AG04450 (cell line): ENCODE data around the gene AP2B1. TPM values are rescaled to one million over a fixed set of nuclear protein-coding genes. Genes with fewer than 3 reads are reported as not detected.

Experiments used
- CTCF ChIA-PET: fragments of 300-600, 350-600 bp; formaldehyde crosslinking; extraction: SDS; loops from one replicate; lab custom pipeline; 2022; ENCODE audit warnings: antibody characterized with exemption, inconsistent platforms; lab: Charles Lee
- POLR2A ChIA-PET: fragments of 350-600 bp; formaldehyde crosslinking; extraction: SDS; loops from one replicate; lab custom pipeline; 2021; ENCODE audit warnings: antibody characterized with exemption, inconsistent platforms; lab: Yijun Ruan, JAX
- DNase-seq: peaks from one replicate; pipeline ENCODE4 v3.0.0-alpha.2; 2011; ENCODE audit warnings: low read depth, low spot score
- H3K27ac ChIP-seq: one replicate; pipeline ENCODE4 v1.5.1; 2012; ENCODE audit warnings: low read depth, low read length, control low read depth
- H3K27me3 ChIP-seq: one replicate; pipeline ENCODE4 v1.6.0; 2012; ENCODE audit warnings: low read length; ENCODE audit not compliant: control insufficient read depth, insufficient read depth
- H3K4me3 ChIP-seq: 2 replicates; pipeline ENCODE4 v1.5.1; 2011; ENCODE audit warnings: mild to moderate bottlenecking, low read depth, low read length, control low read depth
- H3K9me3 ChIP-seq: 2 replicates; pipeline ENCODE4 v1.5.1; 2012; ENCODE audit warnings: low read length; ENCODE audit not compliant: control insufficient read depth, insufficient read depth
- polyA plus RNA-seq: library from polyadenylated mRNA; depleted of rRNA; stranded (reverse); fragments of >200 nt; gene quantifications from 2 replicates; pipeline ENCODE4 v1.2.3, GENCODE V29; 2011
- TF ChIP-seq, protein P1 (sequence below): IDR thresholded peaks from 2 replicates; pipeline ENCODE4 v1.5.1; 2011; ENCODE audit warnings: low read depth, low read length, control low read depth, inconsistent platforms

AP2B1 gene
- polyA plus RNA-seq, 1 experiment: 258 TPM

DNA sequence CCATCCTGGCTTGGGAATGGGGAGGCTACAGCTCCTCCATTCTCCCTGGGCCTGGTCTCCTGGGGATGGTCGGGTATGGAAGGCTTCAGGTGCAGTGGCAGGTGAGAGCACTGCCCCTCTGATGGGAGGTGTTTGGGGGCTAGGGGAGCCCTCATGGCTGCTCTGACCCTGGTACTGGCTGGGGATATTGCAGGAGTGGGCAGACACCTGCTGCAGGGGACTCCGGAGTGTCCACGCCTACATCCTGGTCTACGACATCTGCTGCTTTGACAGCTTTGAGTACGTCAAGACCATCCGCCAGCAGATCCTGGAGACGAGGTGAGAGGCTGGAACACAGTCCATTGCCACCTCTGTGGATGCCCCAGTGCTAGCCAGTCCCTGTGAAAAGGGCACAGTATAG is 153.1 kb downstream of the AP2B1 start:
- ChIA-PET POLR2A (interaction anchor here (1.6 kb wide), 1 partner anchor 9 kb away, joined by 4 read pairs; the partner anchor contains the start of gene RASL10B), CTCF (interaction anchor here (0.8 to 1.1 kb wide), 2 partner anchors 65 to 127 kb away, joined by 3 read pairs; no protein-coding TSS in a partner anchor)
- H3K27ac ChIP-seq: no peak overlapping the region
- no peak overlapping the region for H3K4me3 ChIP-seq
- H3K27me3 ChIP-seq: peaks cover 52% of the 10 kb centered on the region
- peaks cover 6% of the 10 kb centered on the region for H3K9me3 ChIP-seq
- DNase-seq: no peak
- TF ChIP-seq, protein P1, sequence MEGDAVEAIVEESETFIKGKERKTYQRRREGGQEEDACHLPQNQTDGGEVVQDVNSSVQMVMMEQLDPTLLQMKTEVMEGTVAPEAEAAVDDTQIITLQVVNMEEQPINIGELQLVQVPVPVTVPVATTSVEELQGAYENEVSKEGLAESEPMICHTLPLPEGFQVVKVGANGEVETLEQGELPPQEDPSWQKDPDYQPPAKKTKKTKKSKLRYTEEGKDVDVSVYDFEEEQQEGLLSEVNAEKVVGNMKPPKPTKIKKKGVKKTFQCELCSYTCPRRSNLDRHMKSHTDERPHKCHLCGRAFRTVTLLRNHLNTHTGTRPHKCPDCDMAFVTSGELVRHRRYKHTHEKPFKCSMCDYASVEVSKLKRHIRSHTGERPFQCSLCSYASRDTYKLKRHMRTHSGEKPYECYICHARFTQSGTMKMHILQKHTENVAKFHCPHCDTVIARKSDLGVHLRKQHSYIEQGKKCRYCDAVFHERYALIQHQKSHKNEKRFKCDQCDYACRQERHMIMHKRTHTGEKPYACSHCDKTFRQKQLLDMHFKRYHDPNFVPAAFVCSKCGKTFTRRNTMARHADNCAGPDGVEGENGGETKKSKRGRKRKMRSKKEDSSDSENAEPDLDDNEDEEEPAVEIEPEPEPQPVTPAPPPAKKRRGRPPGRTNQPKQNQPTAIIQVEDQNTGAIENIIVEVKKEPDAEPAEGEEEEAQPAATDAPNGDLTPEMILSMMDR: no peak

GRCh38 chr17:35740997-35741931 is 154.1 kb downstream of the AP2B1 start:
- no peak for DNase-seq
- ChIA-PET POLR2A (interaction anchor here (1.2 kb wide), 1 partner anchor 10 kb away, joined by 4 read pairs; the partner anchor contains the start of gene RASL10B), CTCF (interaction anchor here (0.8 kb wide), 1 partner anchor 130 kb away, joined by 3 read pairs; no protein-coding TSS in a partner anchor)
- Histone ChIP-seq H3K4me3 (no peak overlapping the region), H3K27ac (no peak overlapping the region), H3K27me3 (peaks cover 58% of the 10 kb centered on the region), H3K9me3 (peaks cover 6% of the 10 kb centered on the region)
- TF ChIP-seq, protein P1: no peak

DNA sequence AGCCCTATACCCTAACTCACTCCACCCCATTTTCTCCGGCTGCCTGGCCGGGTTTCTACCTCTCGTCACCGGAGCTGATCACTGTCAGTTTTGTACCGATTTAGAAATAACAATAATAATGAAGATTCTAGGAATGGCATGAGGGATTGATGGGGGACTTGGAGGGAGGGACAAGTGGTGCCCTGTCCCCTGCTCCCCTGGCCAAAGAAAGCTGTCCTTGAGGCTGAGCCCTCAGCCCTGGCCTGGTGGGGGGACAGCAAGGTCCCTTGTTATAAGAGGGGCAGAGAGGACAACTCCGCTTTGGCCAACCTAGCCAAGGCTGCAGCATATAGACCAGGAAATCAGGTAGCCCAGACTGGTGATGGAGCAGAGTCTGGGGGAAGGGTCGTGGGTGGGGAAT is 155.4 kb downstream of the AP2B1 start:
- peaks cover 6% of the 10 kb centered on the region for H3K9me3 ChIP-seq
- peaks cover 60% of the 10 kb centered on the region for H3K27me3 ChIP-seq
- no peak overlapping the region for H3K27ac ChIP-seq
- TF ChIP-seq, protein P1: no peak
- POLR2A ChIA-PET: interaction anchor here (1.2 kb wide), 1 partner anchor 11 kb away, joined by 4 read pairs; the partner anchor contains the start of gene RASL10B
- H3K4me3 ChIP-seq: no peak overlapping the region
- CTCF ChIA-PET: interaction anchor here (9.3 kb wide), 1 partner anchor 127 kb away, joined by 357 read pairs; no protein-coding TSS in a partner anchor
- no peak for DNase-seq

GRCh38 chr17:35742896-35743477 is 155.9 kb downstream of the AP2B1 start:
- TF ChIP-seq, protein P1: no peak
- ChIA-PET CTCF (interaction anchor here (1.0 to 9.3 kb wide), 3 partner anchors 21 to 430 kb away, joined by 6 to 357 read pairs (median 6); no protein-coding TSS in a partner anchor), POLR2A (no interaction called here)
- peaks cover 60% of the 10 kb centered on the region for H3K27me3 ChIP-seq
- no peak overlapping the region for H3K27ac ChIP-seq
- DNase-seq: no peak
- no peak overlapping the region for H3K4me3 ChIP-seq
- H3K9me3 ChIP-seq: peaks cover 6% of the 10 kb centered on the region
